Fibroblast of villous mesenchyme (primary cell): ENCODE measurements around the gene DLEC1. TPM values are rescaled to one million over a fixed set of nuclear protein-coding genes. Genes with fewer than 3 reads are reported as not detected.
"Not testable (repeated sequence)": the region's sequence is repeated elsewhere in the genome, so short reads cannot be mapped to it uniquely, and the experiment has no call there.

Source experiments
- DNase-seq: peaks from one replicate; pipeline ENCODE4 v3.0.0-alpha.2; 2010; ENCODE audit warnings: low read depth
- H3K4me3 ChIP-seq: 2 replicates; pipeline ENCODE4 v1.5.1; 2011; ENCODE audit warnings: low read depth, mild to moderate bottlenecking, low read length
- total RNA-seq: library from RNA; depleted of rRNA; stranded (reverse); fragments of >200 nt; gene quantifications from 2 replicates; pipeline ENCODE4 v1.2.3, GENCODE V29; 2012
- TF ChIP-seq, protein P1 (sequence below): IDR thresholded peaks from 2 replicates; pipeline ENCODE4 v1.5.1; 2012; ENCODE audit warnings: low read depth, mild to moderate bottlenecking, low read length; ENCODE audit not compliant: insufficient read depth

DLEC1 gene
- total RNA-seq, 1 donor, result under 0.01 TPM

DNA sequence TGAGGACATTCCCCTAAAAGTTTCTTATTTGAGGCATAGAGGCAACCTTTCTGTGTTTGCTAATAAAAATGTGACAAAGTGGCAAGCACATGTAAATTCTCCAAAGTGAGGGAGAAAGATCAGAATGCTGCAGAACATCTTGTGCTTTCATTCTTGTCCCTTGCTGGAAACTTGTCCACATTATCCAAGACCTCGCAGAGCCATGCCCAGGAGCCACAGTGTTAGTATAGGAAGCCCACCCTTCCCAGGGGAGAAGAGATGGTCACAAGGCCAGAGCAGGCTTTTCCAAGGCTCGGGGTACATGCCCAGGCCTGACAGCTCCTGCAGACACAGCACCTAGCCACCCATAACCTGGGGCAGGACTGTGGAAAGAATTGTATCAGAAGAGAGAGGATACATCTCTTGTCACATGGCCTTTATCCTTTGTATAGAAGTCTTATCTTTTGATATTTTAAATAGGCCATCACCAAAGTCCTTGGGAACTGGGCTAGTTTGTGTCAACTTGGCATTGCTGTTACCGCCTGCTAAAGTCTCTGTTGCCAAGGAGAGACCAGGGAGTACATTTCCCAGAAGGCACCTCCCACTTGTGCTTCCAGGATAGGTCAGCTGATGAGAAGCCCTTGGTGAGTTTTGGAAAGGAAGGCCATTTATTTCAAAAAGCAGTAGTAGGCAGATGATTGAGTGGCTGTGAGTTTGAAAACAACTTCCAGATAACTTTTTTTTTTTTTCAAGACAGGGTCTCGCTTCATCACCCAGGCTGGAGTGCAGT, 10.5 kb downstream of the DLEC1 start:
- DNase-seq, result no peak
- TF ChIP-seq, protein P1, sequence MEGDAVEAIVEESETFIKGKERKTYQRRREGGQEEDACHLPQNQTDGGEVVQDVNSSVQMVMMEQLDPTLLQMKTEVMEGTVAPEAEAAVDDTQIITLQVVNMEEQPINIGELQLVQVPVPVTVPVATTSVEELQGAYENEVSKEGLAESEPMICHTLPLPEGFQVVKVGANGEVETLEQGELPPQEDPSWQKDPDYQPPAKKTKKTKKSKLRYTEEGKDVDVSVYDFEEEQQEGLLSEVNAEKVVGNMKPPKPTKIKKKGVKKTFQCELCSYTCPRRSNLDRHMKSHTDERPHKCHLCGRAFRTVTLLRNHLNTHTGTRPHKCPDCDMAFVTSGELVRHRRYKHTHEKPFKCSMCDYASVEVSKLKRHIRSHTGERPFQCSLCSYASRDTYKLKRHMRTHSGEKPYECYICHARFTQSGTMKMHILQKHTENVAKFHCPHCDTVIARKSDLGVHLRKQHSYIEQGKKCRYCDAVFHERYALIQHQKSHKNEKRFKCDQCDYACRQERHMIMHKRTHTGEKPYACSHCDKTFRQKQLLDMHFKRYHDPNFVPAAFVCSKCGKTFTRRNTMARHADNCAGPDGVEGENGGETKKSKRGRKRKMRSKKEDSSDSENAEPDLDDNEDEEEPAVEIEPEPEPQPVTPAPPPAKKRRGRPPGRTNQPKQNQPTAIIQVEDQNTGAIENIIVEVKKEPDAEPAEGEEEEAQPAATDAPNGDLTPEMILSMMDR, result no peak
- H3K4me3 ChIP-seq, result no peak overlapping the region

DNA sequence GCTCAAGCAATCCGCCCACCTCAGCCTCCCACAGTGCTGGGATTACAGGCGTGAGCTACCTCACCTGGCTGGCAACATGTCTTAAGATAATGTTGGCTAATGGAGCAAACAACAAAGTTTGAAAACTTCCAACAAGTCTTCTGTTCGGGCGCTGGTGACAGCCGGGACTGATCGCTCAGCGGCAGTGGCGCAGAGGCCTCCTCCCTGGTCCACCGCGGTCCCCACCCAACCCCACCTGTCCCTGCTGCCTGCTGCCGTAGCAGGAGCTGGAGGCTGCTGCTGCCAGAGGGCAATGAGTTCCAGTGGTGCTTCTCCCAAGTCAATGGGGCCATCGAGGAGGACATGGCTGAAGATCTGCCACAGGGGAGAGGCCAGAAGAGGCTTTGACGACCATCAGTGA, 12.1 kb downstream of the DLEC1 start:
- no peak for DNase-seq
- H3K4me3 ChIP-seq, result no peak overlapping the region
- TF ChIP-seq, protein P1, result no peak

DNA sequence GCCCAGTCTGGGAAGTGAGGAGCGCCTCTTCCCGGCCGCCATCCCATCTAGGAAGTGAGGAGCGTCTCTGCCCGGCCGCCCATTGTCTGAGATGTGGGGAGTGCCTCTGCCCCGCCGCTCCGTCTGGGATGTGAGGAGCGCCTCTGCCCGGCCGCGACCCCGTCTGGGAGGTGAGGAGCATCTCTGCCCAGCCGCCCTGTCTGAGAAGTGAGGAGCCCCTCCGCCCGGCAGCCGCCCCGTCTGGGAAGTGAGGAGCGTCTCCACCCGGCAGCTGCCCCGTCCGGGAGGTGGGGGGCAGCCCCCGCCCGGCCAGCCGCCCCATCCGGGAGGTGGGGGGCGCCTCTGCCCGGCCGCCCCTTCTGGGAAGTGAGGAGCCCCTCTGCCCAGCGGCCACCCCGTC, 14.3 kb downstream of the DLEC1 start:
- H3K4me3 ChIP-seq, result not testable (repeated sequence)

DNA sequence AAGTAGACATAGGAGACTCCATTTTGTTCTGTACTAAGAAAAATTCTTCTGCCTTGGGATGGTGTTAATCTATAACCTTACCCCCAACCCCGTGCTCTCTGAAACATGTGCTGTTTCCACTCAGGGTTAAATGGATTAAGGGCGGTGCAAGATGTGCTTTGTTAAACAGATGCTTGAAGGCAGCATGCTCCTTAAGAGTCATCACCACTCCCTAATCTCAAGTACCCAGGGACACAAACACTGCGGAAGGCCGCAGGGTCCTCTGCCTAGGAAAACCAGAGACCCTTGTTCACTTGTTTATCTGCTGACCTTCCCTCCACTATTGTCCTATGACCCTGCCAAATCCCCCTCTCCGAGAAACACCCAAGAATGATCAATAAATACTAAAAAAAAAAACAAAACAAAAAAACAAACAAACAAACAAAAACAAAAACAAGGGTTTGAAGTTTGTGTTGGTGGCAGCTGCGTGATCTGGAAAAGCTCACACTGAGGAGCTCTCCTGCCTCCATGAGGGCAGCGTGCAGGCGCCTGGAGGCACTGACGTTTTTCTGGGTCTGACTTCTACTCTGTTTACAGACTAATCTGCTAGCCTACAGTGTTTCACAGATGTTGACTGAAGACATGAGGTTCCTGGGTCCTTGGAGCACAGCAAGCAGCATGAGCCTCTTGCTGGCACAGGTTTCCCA, 14.9 kb downstream of the DLEC1 start:
- not testable (repeated sequence) for H3K4me3 ChIP-seq
- DNase-seq, result peak; percentile 14

More for the DNA sequence above, 14.3 kb downstream of the DLEC1 start:
- DNase-seq, result not testable (repeated sequence)

DNA sequence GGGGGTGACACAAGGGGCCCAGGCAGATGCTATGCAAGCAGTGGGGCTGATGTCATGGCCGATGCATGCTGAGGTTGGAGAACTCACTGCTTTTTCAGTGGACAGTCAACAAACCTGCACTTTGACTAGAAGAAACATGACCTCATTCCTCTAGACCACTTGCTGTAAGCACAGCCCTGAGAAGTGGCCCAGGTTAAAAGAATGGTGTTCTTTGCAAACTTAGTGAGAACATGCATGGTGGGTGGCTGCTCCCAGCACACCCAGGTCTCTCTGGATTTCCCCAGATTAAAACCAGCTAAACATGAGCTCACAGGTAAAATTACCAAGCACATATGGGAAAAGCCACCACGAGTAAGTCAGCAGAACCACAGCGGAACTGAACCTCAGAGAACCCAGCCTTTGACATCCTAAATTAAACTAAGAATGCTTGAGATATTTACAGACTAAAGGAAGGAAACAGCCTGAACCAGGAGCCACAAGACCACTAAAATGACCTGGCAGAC, 15.5 kb downstream of the DLEC1 start:
- DNase-seq, result no peak
- TF ChIP-seq, protein P1, result no peak
- no peak overlapping the region for H3K4me3 ChIP-seq

DNA sequence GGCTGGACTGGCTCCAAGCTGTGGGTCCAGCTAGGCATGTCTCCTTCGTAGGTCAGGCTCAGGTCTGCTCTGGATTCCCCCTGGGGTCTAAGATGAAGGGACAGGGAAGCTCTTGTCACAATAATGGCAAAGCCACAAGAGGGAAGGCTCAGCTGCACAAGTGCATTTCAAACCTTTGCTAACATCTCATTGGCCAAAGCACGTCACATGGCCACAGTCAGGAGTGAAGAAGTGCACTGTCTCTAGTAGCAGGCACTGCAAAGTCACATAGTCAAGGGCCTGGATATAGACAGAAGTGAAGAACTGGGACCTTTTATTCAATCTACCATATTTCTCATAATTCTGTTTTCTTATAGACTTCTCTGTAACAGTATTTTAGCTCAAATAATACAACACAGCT, 20.1 kb downstream of the DLEC1 start:
- H3K4me3 ChIP-seq, result no peak overlapping the region
- no peak for DNase-seq
- TF ChIP-seq, protein P1, result no peak

DNA sequence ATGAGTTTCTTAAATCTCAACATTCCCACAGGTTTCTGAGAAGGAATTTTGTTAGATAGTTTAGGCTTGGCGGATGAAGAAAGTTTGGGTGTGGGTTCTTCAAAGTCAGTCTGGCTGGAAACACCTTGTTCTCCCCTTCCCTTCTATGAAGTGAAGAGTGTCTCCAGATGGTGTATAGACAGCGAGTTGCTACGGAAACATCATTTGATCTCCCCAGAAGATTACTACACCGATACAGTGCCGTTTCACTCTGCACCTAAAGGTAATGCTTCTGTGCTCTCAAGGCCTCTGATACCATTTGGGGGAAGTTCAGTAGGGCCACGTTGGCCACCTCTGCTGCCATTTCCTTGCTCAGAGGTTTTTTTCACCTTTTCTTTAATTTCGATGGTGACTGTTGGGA, 20.6 kb downstream of the DLEC1 start:
- TF ChIP-seq, protein P1, result no peak
- H3K4me3 ChIP-seq, result no peak overlapping the region
- no peak for DNase-seq
